ENCODE results near the gene SFTA2. TPM values are rescaled to one million over a fixed set of nuclear protein-coding genes. Genes with fewer than 3 reads are reported as not detected.

The SFTA2 gene
- polyA plus RNA-seq, 1 donor (not counting 4 experiments of a cell fraction or from before 2014, with no cell fraction given), result not detected

DNA sequence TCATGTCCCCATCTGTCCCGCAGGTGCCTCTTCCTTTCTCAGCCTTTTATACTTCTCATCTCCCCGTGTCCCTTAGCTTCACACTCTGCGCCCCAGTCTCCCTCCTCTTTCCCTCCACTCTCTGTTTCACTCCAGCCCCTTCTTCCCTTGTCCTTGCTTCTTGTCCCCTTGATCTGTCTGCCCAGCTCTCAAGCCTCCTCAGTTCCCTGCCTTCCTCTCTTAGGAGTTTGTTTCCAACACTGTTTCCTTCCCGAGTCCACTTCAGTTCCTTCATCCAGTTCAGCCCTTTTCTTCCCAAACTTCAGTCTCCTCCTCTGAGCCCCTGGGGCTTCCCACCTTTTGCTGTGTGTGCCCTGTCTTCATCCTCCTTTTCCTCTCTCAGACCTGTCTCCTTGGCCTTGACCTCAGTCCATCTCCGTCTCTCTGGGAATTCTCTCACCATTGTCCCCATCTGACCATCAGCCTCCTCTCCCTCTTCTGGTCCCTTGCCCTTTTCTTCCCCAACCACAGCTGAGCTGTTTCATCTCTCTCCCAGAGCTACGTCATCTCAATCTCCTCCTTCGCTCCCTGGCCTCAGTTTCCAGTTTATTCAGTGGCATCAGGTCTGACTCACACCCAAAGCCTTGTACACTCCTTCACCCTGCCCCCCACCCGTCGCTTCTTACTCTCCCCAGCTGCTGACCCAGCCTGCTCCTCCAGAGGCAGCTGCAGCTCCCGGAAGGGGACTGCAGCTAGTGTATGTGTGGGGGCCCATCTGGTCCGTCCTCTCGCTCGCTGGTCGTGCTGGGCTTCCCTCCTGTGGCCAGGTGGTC is 50.4 kb downstream of the SFTA2 start:
- dilution Hi-C loops (cut with MboI; ENCODE audit: extremely low pct_ligation_motif_present, low sequenced_read_pairs), result no loop called here

More for the DNA sequence above, 50.4 kb downstream of the SFTA2 start:
- Histone ChIP-seq H3K79me2 (ENCODE audit: control insufficient read depth, insufficient read depth, low read length) (peaks cover 29% of the 10 kb centered on the region), H4K20me1 (ENCODE audit: control insufficient read depth, extremely low read depth, insufficient read depth, low read length) (peaks cover 5% of the 10 kb centered on the region), H2AFZ (ENCODE audit: control insufficient read depth, low read length) (no peak overlapping the region), H3K9me3 (ENCODE audit: control insufficient read depth, low read depth, low read length) (no peaks in the 10 kb centered on the region), H3K27me3 (ENCODE audit: control insufficient read depth, extremely low read depth, insufficient read depth, low read length) (no peaks in the 10 kb centered on the region), H3K4me2 (ENCODE audit: control insufficient read depth, extremely low read depth, insufficient read depth, low read depth, low read length) (peak overlapping the region; percentile 67), H3K9me1 (ENCODE audit: control insufficient read depth, extremely low read depth, insufficient read depth, low read length) (peaks cover 1% of the 10 kb centered on the region), H3K4me1 (ENCODE audit: control insufficient read depth, extremely low read depth, insufficient read depth, low read length) (peaks cover 42% of the 10 kb centered on the region), H3K9ac (ENCODE audit: control insufficient read depth, extremely low read depth, insufficient read depth, low read length) (peak overlapping the region; percentile 99), H3K36me3 (ENCODE audit: control insufficient read depth in 2 of 2, extremely low read depth in 1 of 2, insufficient read depth in 2 of 2, low read length in 2 of 2) (no peaks in the 10 kb centered on the region), H3K4me3 (ENCODE audit: control insufficient read depth in 2 of 3, extremely low read depth in 1 of 3, insufficient read depth in 2 of 3, low read depth in 1 of 3, low read length in 3 of 3) (no peak overlapping the region), H3K27ac (ENCODE audit: control insufficient read depth, insufficient read depth, low read length) (peak overlapping the region; percentile 98)
- no peak for FAIRE-seq
- DNase-seq (ENCODE audit: low read depth, low spot score), result no peak
- TF ChIP-seq, protein P1, sequence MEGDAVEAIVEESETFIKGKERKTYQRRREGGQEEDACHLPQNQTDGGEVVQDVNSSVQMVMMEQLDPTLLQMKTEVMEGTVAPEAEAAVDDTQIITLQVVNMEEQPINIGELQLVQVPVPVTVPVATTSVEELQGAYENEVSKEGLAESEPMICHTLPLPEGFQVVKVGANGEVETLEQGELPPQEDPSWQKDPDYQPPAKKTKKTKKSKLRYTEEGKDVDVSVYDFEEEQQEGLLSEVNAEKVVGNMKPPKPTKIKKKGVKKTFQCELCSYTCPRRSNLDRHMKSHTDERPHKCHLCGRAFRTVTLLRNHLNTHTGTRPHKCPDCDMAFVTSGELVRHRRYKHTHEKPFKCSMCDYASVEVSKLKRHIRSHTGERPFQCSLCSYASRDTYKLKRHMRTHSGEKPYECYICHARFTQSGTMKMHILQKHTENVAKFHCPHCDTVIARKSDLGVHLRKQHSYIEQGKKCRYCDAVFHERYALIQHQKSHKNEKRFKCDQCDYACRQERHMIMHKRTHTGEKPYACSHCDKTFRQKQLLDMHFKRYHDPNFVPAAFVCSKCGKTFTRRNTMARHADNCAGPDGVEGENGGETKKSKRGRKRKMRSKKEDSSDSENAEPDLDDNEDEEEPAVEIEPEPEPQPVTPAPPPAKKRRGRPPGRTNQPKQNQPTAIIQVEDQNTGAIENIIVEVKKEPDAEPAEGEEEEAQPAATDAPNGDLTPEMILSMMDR (optimal IDR thresholded peaks at IDR 0.05 in 1 of 3, IDR thresholded peaks at IDR 0.05 in 1 of 3, conservative IDR thresholded peaks at IDR 0.05 in 1 of 3; ENCODE audit: extremely low read depth in 1 of 3, insufficient read depth in 2 of 3, low read length in 3 of 3), result no peak
- TF ChIP-seq EZH2 (IDR thresholded peaks at IDR 0.05; ENCODE audit: low read length), result no peak

Small RNA genes within 50 kb of the gene (small RNA-seq; reads per million reads assigned to genes)
- 0 reads per million in 3 experiments for gene RF00019 (ENCODE audit: insufficient read length in 3 of 3, low read depth in 3 of 3, low replicate concordance in 1 of 3)

Other genes with a start within 250 kb of the SFTA2 start
- 87.0 to 114 TPM (median 88.9 TPM) in 3 replicates for gene PPP1R18, start 245.5 kb downstream of the SFTA2 start, polyA plus RNA-seq
- gene NRM, start 241.2 kb downstream of the SFTA2 start, polyA plus RNA-seq, result 2.7 to 17.8 TPM (median 7.0 TPM) in 3 replicates
- gene MDC1, start 214.9 kb downstream of the SFTA2 start, polyA plus RNA-seq, result 4.2 to 10.0 TPM (median 6.9 TPM) in 3 replicates
- 1,010 to 1,517 TPM (median 1,159 TPM) in 3 replicates for gene TUBB, start 211.8 kb downstream of the SFTA2 start, polyA plus RNA-seq
- 21.6 to 23.8 TPM (median 22.1 TPM) in 3 replicates for gene FLOT1, start 189.5 kb downstream of the SFTA2 start, polyA plus RNA-seq
- gene IER3, start 187.6 kb downstream of the SFTA2 start, polyA plus RNA-seq, result 171 to 289 TPM (median 277 TPM) in 3 replicates
- gene DDR1, start 47.7 kb downstream of the SFTA2 start, polyA plus RNA-seq, result 104 to 178 TPM (median 152 TPM) in 3 replicates
- 34.2 to 44.0 TPM (median 38.7 TPM) in 3 replicates for gene GTF2H4, start 24.0 kb downstream of the SFTA2 start, polyA plus RNA-seq
- gene VARS2, start 17.9 kb downstream of the SFTA2 start, polyA plus RNA-seq, result 12.8 to 14.3 TPM (median 13.8 TPM) in 3 replicates
- gene MUCL3, start 8.8 kb upstream of the SFTA2 start, polyA plus RNA-seq, result 0.05 TPM in 1 of 3 replicates, not detected in the others
- not detected in 3 replicates for gene MUC21, start 51.5 kb upstream of the SFTA2 start, polyA plus RNA-seq
- gene MUC22, start 78.3 kb upstream of the SFTA2 start, polyA plus RNA-seq, result not detected in 3 replicates
- 0.08 to 0.35 TPM (median 0.30 TPM) in 3 replicates for gene C6orf15, start 180.4 kb upstream of the SFTA2 start, polyA plus RNA-seq
- gene PSORS1C1, start 182.6 kb upstream of the SFTA2 start, polyA plus RNA-seq, result 3.6 to 9.4 TPM (median 5.7 TPM) in 3 replicates
- gene CDSN, start 188.3 kb upstream of the SFTA2 start, polyA plus RNA-seq, result 4.0 to 8.3 TPM (median 5.0 TPM) in 3 replicates
- not detected in 3 replicates for gene PSORS1C2, start 206.9 kb upstream of the SFTA2 start, polyA plus RNA-seq
- gene CCHCR1, start 225.6 kb upstream of the SFTA2 start, polyA plus RNA-seq, result 7.0 to 8.4 TPM (median 7.5 TPM) in 3 replicates
- gene TCF19, start 226.4 kb upstream of the SFTA2 start, polyA plus RNA-seq, result 2.5 to 9.4 TPM (median 7.4 TPM) in 3 replicates
- 1.0 to 1.6 TPM (median 1.6 TPM) in 3 replicates for gene POU5F1, start 238.5 kb upstream of the SFTA2 start, polyA plus RNA-seq

Data from keratinocyte (primary cell).